ENCODE measurements around the gene IPO13.

The IPO13 gene

DNA sequence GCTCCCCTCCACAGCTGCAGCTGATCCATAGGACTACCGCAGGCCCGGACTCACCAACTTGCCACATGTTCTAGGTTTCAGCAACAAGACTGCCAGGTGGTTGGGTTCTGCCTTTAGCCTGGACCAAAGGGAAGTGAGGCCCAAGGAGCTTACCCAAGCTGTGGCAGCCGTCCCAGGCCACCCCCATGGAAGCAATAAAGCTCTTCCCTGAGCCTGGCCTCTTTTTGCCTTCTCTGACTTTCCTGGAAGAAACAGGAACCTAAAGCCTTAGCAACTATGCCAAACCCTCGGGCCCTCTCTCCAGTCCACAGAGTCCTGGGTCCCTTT, 15.8 kb upstream of the IPO13 start:
- no peak for DNase-seq

DNA sequence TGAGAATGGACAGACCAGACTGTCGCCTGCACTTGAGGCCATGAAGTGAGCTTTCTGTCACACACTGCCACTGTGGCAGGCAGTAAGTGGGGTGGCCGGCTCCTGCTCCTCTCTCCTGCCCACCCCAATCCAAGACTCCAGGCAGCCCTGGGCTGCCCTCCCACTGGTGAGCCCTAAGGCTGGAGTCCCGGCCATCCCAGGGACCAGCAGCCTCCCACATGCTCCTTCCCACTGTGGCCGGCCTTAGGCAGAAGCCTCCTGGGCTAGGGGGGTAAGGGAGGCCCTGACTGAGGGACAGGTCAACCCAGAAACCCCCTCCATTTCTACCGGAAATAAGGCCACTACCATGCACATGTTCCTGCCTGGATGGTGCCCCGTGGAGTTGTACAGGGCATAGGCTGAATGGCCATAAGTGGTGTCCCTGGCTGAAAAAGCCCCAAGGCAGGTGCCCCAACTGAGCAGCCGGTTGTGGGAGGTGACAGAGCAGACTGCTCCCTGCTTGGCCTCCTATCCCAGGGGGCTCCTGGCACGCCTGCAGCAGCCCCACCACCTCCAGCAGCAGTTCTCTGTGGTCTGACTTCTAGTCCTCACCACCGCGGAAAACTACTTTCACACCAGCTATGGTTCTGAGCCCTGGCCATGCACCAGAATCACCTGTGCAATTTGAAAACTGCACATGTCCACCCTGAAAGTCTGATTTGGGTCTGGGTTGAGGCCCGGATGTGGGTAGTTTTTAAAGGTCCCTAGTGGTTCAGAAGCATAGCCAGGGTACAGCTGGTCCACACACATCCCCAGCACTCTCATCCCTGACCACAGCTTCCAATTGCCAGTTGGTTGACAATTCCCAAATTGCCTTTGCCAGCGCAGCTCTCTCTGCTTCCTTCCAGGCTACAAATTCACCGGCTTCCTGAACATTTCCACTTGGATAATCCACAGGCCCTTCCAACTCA, 14.8 kb upstream of the IPO13 start:
- no peak for DNase-seq

DNA sequence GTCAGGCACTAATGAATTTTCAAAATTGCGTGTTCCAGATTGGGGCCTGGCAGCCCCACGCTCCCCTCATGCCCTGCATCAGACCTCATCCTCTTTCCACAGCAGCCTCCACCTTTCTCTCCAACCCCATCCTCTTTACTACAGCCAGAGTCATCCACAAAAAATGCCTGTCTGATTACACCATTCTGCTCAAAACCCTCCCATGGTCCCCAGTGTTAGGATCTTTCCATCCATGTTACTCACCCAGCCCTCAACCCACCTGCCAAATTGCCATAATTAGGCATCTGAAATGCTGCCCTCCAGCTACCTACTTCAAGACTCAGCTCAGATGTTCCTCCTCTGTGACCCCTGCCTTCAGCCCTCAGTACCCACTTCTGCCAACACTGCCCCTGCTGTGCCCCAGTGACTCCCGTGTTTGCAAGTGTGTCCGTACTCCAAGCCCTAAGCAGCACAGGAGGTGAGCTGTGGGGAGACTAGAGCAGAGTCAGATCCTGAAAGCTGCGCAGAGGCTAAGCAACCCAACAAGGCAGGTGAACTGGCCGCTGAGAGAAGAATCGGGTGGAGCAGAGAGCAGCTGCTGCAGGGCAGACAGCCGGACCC, 13.9 kb upstream of the IPO13 start:
- DNase-seq, result peak; percentile 73

DNA sequence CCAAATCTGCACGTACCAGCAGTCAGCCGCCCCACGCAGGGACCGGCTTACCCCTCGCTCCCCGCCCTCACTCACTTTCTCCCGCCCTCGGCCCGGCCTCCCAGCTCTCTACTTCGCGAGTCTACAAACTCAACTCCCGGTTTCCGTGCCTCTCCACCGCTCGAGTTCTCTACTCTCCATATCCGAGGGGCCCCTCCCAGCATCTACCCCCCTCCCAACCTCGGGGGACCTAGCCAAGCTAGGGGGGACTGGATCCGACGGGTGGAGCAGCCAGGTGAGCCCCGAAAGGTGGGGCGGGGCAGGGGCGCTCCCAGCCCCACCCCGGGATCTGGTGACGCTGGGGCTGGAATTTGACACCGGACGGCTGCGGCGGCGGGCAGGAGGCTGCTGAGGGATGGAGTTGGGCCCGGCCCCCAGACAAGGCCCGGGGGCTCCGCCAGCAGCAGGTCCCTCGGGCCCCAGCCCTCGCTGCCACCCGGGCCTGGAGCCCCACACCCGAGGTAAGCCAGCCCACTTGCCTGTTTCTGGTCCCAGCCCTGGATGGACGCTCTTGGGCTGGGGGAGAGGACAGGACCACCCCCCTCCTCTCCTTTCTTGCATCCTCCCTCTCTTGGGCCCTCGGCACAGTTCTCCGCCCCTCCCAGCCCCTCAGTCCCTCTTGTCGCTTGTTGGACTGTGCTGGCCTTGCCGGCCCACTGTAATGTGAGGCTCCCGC, 13.2 kb upstream of the IPO13 start, which contains the start of gene ARTN:
TSS of gene ARTN (plus strand) at position 416 of the 715 bp plus-strand sequence. CDS start 1,856 bp downstream, outside the sequence.
- DNase-seq, result peak; percentile 73

DNA sequence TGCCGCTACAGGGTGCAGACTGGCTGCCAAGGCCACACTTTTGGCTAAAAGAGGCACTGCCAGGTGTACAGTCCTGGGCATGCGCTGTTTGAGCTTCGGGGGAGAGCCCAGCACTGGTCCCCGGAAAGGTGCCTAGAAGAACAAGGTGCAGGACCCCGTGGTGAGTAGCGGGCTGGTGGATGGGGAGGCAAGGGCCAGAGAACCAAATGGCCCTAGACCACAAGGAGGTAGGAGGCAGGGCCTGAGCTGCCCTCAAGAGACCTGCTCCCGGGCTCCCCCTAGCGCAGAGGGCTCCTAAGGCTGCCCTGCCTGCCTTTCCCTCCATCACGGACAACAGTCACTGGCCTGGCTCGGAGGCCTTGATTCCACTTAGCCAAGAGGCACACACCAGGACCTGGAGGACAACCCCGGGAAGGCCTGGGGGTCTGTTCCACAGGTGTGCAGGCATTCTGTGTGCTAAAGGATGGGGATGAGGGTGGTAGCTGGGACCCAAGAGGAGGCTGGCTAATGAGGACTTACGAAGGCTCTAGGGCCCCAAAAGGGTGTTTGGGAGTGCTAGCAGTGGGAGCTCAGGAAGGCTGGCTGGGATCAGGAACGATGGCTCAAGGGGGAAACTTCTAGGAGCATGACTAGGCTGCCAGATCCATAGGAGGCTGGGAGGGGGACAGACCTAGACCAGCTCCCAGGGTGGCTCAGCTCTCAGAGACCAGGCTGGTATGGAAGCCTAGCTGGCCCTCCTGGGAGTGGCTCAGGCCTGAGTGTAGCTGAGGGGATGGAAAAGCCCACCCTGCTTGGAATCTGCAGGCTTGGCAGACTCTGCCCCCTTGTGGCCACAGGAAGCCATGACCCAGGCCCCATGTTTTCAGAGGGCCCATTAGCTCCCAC, 12.4 kb upstream of the IPO13 start:
- DNase-seq, result peak; percentile 74

DNA sequence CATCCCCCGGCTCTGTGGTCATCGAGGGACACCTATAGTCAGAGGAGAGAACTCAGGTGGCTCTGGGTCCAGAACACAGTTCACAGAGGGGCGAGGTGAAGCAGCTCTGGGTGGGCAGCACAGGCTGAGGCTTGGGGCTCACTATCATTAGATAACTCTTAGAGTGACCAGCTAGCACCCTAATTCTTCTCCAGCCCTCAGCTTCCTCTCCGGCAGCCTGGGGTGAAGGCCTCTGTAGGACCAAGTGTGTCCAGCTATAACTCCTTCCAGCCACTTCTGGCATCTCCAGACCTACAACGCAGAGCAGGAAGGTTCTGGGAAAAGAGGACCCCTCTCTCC, 11.8 kb upstream of the IPO13 start:
- DNase-seq, result no peak

DNA sequence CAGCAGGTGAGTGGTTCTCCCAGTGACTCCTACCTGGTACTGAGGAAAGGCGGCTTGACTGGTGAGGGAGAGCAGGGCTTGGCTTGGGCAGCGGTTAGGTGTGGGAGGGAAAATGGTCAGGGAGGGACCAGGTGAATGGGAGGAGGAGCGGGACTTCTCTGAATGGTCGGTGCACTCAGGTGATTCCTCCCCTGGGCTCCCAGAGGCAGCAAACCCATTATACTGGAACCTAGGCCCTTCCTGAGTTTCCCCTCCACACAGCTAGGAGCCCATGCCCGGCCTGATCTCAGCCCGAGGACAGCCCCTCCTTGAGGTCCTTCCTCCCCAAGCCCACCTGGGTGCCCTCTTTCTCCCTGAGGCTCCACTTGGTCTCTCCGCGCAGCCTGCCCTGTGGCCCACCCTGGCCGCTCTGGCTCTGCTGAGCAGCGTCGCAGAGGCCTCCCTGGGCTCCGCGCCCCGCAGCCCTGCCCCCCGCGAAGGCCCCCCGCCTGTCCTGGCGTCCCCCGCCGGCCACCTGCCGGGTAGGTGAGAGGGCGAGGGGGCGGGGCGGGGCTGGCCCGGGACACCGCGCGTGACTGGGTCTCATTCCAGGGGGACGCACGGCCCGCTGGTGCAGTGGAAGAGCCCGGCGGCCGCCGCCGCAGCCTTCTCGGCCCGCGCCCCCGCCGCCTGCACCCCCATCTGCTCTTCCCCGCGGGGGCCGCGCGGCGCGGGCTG, 10.9 kb upstream of the IPO13 start:
- DNase-seq, result no peak

DNA sequence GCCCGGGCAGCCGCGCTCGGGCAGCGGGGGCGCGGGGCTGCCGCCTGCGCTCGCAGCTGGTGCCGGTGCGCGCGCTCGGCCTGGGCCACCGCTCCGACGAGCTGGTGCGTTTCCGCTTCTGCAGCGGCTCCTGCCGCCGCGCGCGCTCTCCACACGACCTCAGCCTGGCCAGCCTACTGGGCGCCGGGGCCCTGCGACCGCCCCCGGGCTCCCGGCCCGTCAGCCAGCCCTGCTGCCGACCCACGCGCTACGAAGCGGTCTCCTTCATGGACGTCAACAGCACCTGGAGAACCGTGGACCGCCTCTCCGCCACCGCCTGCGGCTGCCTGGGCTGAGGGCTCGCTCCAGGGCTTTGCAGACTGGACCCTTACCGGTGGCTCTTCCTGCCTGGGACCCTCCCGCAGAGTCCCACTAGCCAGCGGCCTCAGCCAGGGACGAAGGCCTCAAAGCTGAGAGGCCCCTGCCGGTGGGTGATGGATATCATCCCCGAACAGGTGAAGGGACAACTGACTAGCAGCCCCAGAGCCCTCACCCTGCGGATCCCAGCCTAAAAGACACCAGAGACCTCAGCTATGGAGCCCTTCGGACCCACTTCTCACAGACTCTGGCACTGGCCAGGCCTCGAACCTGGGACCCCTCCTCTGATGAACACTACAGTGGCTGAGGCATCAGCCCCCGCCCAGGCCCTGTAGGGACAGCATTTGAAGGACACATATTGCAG, 10.2 kb upstream of the IPO13 start:
- no peak for DNase-seq

DNA sequence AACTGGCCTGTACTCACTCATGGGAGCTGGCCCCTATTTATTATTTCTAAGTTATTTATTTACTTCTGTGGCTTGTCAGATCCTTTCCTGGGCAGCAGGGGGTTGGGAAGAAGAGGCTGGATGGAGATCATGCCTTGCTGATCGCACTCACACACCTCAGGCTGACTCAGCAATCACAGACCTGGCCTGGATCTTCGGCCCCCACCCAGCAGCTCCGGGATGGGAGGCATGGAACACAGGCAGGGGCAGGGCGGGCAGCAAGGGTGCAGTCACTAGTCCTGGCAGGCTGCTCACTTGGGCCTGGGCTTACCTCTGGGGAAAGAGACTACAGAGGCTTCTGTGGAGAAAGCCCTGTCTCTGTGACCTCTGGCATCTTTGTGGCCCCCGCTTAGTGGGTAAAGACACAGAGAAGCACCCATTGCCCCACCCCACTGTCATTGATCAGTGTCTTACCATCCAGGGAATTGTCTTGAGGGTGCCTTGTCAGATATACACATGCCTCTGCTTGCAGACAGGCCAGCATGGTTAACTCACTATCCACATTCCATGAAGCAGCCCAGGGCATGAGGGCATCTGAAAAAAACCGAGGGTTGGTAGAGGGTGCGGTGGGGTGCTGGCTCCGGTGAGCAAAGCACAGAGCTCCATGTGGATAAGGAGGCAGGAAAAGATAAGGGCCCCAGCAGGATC, 9.4 kb upstream of the IPO13 start:
- DNase-seq, result no peak

DNA sequence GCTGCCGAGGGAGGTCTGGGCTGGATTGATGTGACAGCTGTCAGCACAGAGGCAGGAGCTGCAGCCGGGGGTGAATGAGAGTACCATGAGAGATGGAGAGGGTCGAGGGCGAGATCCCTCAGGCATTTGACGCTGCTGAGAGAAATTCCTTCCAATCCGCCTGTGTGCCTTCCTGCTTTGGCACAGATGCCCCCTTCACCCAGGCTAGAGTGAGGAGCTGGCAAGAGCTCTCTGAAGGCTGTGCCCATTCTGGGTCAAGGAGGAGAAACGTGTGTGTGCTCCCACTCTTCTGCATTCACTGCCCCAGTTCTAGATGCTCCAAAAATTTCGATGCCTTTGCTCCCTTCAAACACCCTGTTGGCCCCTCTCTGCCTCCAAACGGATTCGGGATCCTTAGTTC, 8.4 kb upstream of the IPO13 start:
- no peak for DNase-seq

DNA sequence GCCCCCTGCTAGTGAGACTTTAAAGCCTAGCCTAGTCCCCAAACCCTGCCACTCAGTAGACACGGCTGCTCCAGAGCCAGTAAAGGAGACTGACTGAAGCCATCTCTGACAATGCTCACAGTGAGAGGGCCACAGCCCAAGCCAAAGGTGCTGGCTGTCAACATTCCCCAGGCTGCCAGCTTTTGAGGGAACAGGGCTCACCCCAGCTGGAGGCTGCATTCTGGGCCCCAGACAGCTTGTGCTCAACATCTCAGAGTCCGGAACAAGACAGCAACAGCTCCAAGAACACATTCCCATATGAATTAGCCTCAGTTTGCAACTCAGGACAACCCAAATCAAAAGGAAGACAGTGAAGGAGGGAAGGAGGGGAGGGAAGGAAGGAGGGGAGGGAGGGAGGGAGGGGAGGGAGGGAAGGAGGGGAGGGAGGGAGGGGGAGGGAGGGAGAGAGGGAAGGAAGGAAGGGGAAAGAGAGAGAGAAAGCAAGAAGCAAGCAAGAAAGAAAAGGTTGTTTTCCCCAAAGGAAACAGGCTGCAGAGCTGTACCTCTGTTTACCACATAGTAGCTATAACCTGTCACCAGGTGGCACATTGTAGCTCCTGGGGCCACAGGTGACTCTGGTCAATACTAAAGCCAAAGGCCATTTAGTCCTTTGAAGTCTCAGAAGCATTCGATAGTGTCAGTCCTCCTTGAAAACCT, 7.7 kb upstream of the IPO13 start:
- DNase-seq, result no peak

DNA sequence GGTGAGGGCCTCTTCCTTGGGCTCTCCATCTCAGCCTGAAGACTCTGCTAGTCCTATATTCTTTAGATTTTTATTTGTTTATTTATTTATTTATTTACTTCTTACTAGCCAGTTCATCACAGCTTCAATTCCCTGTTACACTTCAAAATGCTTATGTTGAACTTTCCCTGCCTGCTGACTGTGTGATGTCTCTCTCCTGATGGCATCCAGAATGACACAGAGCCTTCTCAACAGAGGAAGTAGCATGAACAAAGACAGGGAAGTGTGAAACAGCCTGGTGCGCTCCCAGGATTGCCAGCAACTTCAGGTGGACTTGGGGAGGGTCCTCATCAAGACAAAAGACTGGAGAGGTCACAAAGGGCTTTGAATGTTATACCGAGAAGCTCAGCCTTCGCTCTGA, 4.3 kb upstream of the IPO13 start:
- DNase-seq, result no peak

DNA sequence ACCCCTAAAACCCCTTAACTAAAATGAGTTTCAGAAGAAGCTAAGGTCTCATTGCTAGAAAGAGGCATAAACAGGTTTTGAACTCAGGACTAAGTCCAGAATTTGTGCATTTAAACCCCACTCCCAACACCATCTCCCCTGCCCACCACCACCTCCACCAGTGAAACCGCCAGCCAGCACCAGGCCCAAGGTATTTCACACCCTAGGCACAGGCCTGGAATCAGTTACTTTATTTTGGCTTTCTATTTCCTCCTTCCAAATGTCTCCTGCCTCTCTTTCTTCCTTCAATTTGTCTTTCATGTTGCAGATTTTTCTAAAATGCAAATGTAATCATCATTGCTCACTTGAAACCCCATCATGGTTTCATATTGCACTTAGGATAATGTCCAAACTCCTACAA, 1.9 kb upstream of the IPO13 start:
- DNase-seq, result no peak

DNA sequence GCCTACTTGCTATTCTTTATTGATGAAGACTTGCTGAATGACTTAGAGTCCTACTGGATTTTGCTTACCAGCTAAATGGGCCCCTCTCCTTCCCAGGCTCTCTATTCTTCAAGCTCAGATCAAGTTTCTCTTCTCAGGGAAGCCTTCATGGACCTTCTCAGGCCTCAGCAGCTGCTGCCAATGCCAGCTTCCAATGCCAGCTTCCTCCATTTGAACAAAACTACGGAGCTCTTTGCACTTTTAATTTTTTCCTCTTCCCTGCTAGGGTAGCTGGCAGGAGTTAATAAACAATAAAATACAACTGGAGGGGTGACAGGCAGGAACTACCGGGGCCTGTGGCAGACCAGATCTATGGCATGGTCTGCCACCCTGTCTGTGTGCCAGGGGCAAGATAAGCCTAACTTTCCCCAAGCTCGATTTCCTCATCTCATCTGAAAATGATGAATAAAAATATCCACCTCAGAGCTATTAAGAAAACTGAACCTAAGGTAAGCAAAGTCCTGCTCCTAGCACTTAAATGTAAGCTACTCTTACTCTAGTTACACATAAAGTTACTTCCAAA, 995 bp upstream of the IPO13 start:
- DNase-seq, result peak; percentile 16

DNA sequence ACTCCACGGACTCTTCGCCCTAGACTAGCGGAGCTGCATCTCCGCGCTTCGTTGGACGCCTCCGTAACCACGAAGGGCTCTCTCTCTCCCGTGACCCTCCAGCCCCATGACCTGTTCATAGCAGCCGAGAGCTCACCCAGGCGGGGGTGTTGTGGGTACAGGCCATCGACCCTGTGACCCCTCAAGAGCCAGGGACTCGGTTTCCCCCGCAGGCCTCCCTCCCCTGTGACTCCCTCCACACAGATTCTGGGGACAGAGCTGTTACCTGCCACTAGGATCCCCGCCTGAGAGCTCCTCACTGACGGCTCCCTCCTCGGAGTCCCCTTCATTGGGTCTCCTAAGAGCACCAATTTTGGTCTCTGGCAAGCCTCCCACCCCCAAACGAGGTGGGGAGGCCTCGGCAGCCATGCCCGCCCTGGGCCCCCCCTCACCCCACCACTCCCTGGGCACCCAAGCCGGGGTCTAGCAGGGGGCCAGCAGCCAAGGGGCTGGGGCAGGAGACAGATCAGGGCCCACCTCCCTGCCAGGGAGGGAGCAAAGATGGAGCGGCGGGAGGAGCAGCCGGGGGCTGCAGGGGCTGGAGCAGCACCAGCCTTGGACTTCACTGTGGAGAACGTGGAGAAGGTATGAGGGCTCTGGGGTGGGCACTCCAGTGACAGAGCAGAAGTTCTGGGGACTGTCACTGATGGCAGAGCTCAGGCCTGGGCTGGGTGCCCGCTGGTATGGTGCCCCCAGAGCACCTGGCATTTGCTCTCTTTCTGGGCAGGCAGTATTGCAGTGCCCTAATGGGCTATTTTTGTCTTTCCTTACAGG, 517 bp downstream of the IPO13 start:
- peak; percentile 25 for DNase-seq

DNA sequence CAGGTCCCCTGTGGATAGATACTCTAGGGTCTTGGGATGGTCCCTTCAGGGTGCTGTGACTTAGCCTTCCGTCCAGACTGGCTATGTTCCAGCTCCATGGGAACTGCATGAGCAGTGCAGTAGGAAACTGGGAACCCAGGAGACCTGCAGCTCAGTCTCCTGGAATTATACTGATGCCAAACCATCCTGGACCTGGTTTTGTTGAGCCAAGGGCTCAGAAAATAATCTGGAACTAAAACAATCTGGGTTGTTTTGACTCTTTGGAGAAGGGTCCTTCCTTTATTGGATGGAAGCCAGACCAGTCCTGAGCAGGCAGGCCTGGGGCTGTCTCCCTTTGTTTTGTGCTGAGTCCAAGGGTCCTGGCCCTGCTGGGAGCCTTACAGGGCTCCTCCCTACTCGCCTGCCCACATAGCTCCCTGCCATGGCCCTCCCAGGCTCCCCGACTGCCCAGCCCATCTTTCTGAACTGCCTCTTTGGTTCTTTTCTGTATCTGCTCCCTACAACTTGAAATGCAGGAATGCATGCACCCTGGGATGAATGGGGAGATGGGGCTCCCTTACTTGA, 1.2 kb downstream of the IPO13 start:
- DNase-seq, result no peak

DNA sequence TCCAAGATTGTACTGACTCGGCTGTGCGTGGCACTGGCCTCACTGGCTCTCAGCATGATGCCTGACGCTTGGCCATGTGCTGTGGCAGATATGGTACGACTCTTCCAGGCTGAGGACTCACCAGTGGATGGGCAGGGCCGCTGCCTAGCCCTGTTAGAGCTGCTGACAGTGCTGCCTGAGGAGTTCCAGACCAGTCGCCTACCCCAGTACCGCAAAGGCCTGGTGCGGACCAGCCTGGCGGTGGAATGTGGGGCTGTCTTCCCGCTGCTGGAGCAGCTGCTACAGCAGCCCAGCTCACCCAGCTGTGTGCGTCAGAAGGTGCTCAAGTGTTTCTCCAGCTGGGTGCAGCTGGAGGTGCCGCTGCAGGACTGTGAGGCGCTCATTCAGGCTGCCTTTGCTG, 2.9 kb downstream of the IPO13 start:
- DNase-seq, result no peak

Data from NCI-H2171 treated with DMSO at 0.1 percent for 48 hours (cell line).